Hematopoietic multipotent progenitor cell (in vitro differentiated cells): ENCODE measurements around the gene GNB2. TPM values are rescaled to one million over a fixed set of nuclear protein-coding genes. Genes with fewer than 3 reads are reported as not detected.
"Not testable (repeated sequence)": the region's sequence is repeated elsewhere in the genome, so short reads cannot be mapped to it uniquely, and the experiment has no call there.

Source experiments
- DNase-seq, 3 donors: peaks; one replicate each; pipeline ENCODE4 v3.0.0-alpha.2; 2011 to 2015; ENCODE audit warnings: low read depth in 2 of 3, low spot score in 2 of 3
- total RNA-seq: library from RNA; depleted of rRNA; stranded (reverse); fragments of >200 nt; gene quantifications from one replicate; pipeline ENCODE4 v1.2.3, GENCODE V29; 2012

The GNB2 gene
- total RNA-seq, 1 donor: 121 TPM

DNA sequence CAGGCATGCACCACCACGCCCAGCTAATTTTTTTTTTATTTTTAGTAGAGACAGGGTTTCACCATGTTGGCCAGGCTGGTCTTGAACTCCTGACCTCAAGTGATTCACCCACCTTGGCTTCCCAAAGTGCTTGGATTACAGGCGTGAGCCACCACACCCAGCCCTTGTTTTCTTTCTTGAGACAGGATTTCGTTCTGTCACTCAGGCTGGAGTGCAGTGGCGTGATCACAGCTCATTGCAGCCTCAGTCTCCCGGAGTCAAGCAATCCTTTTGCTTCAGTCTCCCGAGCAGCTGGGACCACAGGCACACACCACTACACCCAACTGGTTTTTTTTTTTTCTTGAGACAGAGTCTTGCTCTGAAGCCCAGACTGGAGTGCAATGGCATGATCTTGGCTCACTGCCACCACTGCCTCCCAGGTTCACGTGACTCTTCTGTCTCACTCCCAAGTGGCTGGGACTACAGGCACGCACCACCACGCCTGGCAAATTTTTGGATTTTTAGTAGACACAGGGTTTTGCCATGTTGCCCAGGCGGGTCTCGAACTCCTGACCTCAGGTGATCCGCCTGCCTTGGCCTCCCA, 11.3 kb upstream of the GNB2 start:
- DNase-seq: not testable (repeated sequence)

GRCh38 chr7:100665168-100665726, 8.3 kb upstream of the GNB2 start:
- no peak for DNase-seq

DNA sequence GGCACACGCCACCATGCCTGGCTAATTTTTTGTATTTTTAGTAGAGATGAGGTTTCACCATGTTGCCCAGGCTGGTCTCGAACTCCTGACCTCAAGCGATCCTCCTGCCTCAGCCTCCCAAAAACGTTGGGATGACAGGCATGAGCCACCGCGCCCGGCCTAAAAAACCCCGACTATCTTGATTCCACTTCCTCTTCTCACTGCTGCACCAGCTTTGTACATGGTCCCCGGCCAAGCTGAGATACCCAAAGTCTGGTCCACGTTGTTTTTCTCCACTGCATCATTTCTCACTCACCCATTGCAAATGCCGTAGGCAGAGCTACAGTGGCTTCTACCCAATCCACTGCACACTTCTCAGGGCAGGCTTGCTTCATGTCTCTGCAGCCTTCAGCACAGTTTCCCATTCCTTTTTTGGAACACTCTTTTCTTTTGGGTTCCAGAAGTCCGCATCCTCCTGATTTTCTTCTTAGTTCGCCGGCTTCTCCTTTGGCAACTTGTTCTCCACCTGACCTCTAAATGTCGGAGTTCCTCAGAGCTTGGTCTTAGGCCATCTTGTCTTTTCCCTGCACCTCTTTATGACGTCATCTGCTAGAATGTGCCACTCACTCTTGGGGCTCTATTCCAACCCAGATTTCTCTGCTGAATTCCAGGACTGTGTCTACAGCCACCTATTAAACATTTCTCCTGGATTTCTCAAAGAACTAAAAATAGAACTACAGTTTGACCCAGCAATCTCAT, 6.0 kb upstream of the GNB2 start:
- no peak for DNase-seq

GRCh38 chr7:100668069-100668449, 5.5 kb upstream of the GNB2 start:
- no peak for DNase-seq

DNA sequence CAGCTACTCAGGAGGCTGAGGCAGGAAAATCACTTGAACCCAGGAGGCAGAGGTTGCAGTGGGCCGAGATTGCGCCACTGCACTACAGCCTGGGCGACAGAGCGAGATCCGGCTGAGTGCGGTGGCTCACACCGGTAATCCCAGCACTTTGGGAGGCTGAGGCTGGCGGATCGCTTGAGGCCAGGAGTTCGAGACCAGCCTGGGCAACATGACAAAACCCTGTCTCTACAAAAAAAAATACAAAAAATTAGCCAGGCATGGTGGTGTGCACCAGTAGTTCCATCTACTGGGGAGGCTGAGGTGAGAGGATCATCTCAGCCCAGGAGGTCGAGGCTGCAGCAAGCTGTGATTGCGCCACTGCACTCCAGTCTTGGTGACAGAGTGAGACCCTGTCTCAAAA, 4.4 kb upstream of the GNB2 start:
- DNase-seq: not testable (repeated sequence)

GRCh38 chr7:100670074-100670473, 3.5 kb upstream of the GNB2 start:
- no peak for DNase-seq

DNA sequence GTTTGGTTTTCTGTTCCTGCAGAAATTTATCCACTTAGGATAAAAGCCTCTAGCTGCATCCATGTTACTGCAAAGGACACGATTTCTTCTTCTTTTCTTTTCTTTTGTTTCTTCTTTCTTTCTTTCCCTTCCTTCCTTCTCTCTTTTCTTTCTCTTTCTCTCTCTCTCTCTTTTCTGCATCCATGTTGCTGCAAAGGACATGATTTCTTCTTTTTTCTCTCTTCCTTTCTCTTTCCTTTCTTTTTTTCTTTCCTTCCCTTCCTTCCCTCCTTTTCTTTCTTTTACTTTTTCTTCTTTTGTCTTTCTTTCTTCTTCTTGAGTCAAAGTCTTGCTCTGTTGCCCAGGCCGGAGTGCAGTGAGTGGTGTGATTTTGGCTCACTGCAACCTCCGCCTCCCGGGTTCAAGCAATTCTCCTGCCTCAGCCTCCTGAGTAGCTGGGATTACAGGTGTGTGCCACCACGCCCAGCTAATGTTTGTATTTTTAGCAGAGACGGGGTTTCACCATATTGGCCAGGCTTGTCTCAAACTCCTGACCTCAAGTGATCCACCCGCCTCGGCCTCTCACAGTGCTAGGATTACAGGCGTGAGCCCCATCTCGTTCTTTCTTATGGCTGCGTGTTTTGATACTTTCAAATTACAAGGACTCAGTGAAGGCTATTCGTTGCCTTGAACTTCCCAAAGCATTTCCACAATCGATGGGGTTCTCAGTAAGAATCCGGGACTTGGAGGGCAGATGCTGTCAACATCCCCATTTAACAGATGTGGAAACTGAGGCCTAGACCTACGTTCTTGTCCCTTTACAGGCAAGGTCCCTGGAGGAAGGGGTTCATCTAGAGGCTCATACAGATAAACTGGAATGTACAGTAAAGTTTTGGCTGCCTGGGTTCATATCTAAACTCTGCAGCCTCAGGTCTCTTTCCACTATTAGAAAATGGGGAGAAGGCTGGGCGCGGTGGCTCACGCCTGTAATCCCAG, 1.9 kb upstream of the GNB2 start:
- DNase-seq: no peak

DNA sequence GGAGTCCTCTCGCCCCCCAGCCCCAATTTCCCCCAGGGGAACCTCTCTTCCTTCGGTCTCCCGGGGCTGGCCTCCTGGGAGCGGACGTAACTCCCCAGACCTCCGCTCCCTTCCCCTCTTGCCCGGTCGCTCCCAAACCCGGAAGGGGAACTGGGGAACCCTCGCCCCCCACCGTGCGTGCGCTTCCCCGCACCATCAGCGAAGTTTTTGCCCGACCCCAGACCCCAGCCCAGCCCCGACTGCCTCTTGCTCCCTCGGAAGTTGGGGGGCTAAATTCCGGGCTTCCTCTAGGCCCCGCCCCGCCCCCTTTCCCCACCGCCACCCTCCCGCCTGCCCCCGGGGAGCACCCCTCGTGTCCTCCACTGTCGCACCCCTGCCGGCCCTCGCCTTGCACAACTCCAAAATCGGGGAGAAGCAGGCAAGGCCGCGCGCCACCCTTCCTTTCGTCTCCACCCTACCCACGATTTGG, 436 bp downstream of the GNB2 start:
- no peak for DNase-seq

DNA sequence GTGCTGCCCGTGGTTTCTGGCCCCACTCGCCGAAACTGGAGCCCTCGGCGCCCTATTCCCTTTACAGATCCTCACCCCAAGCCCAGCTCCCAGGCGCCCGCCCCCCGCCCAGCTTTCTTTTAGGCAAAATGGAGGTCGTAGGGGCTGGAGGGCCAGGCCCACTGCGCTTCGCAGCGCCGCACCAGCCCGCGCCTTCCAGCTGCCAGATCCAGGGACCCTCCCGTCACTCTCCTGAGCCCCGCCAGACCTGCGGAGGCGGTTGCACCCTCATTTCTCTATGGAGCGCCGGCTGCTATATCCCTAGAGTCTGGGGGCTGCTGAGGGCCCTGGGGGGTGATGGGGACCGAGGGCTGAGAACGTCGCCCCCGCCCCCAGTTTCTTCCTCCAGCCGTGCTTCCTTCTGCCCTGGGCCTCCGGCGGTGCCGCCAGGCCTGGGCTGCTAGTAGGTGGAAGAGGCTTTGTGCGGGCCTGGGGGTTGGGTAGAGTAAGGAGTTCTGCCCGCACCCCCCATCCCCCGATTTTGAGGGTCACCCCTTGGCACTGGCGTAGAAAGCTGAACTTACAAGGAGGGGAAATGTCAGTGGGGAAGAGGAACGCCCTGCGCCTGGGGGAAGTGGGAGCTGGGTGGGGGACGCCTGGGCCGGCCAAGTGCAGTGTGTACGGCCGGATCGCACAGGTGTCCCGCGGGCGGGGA, 1.0 kb downstream of the GNB2 start:
- no peak for DNase-seq

DNA sequence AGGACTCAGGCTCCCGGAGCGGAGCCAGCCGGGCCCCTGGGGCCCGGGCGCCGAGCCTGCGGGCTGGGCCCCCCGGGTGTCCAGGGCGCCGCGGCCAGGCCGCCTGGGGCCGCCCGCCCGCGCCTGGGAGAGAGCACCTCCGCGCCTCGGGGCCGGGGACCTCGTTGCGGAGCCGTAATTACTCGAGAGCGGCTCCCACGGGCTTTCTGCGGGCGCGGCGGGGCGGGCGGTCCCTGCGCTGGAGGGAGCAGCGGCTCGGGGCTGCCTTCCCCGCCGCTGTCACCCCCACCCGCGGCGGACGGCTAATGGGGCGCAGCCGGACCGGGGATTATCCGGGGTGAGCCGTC, 1.5 kb downstream of the GNB2 start:
- DNase-seq: no peak

GRCh38 chr7:100675581-100676350, 2.2 kb downstream of the GNB2 start:
- peak; percentile 70 to 81 (median 79) for DNase-seq

- no peak for DNase-seq
Observed at GRCh38 chr7:100676501-100677306, 3.2 kb downstream of the GNB2 start.

DNA sequence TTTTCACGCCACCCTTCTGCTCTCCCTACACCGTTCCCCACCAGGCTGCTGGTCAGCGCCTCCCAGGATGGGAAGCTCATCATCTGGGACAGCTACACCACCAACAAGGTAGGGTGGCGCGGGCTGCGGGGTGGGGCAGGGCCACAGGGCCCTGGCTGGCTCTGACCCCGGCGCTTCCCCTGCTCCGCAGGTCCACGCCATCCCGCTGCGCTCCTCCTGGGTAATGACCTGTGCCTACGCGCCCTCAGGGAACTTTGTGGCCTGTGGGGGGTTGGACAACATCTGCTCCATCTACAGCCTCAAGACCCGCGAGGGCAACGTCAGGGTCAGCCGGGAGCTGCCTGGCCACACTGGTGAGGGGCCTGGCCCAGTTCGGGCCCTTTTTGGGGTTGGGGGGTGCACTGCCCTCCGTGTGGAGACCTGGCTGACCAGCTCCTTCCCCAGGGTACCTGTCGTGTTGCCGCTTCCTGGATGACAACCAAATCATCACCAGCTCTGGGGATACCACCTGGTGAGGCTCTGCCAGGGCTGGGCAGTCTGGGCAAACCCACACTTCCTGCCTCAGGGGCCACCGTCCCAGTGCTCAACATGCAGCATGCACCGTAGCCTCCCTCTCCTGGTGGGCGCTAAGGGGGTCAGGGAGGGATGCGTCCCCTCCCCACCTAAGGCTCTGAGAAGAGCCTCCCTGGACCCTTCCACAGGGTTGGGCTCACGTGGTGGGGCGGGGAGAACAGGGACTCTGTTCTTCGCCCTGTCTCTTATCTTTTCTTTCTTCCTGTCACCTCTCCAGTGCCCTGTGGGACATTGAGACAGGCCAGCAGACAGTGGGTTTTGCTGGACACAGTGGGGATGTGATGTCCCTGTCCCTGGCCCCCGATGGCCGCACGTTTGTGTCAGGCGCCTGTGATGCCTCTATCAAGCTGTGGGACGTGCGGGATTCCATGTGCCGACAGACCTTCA, 4.0 kb downstream of the GNB2 start:
- DNase-seq: no peak

GRCh38 chr7:100678291-100678984, 4.9 kb downstream of the GNB2 start:
- DNase-seq: no peak

- DNase-seq: no peak
Observed at GRCh38 chr7:100679129-100679926, 5.8 kb downstream of the GNB2 start.

- no peak for DNase-seq
Observed at GRCh38 chr7:100679927-100680575, 6.5 kb downstream of the GNB2 start.
